Activated T-cell treated with anti-CD3 and anti-CD28 coated beads, Interleukin-2, amount 50 U/mL, for 48 hours (primary cell): ENCODE data around the gene RBM44.
"Not testable (repeated sequence)": the region's sequence is repeated elsewhere in the genome, so short reads cannot be mapped to it uniquely, and the experiment has no call there.

ENCODE experiments used
- DNase-seq, 2 experiments: peaks; one replicate each; pipeline ENCODE4 v3.0.0-alpha.2; 2020

The RBM44 gene, protein sequence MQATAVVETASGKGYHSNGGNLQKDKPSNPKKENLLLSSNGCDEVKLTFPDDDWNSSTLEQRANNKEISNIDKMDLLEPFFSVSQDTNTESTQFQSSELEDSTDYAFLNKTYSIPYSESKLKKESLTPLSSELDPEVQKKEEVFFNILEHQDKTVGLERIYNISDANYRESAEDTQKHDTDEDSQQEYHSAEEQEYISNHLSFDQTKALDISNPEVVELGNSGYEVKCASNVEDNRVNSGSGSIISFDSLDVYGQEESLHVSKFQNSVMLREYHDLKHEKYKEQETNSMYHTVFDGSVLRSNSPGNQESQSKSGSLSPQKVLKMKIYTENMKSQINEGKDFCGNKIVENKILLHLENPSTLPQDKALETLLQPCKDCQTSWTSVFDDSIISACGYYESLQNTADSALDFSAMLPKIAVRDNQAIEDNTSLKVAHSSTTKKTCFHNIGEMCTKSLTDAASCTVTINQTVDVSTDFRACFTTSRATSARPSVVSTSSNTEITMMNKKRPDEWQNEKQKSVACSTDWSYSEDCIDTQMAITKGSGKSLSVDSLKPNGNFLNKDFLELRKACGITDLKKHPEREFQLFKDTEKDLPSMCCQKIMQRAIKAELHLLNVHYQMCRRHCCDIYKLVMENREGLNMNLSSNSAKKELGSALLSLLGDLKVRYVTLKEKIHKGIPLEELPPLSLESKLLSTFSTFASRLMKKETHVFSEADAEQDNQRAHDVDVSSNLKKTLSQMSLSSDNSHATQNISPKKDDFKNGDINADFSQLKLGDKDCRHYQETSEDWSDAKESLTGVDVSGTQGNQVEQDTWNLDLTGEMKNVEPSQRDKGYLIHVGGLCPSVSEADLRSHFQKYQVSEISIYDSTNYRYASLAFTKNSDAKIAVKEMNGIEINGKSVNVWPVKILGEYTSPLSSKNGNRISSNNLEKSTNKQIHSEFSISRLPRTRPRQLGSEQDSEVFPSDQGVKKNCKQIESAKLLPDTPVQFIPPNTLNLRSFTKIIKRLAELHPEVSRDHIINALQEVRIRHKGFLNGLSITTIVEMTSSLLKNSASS

GRCh38 chr2:237798236-237799059 lies at the start of gene RBM44:
Gene RBM44 (plus strand): TSS chr2:237798779. CDS start chr2:237813610, 14,831 bp downstream.
- DNase-seq, result no peak

DNA sequence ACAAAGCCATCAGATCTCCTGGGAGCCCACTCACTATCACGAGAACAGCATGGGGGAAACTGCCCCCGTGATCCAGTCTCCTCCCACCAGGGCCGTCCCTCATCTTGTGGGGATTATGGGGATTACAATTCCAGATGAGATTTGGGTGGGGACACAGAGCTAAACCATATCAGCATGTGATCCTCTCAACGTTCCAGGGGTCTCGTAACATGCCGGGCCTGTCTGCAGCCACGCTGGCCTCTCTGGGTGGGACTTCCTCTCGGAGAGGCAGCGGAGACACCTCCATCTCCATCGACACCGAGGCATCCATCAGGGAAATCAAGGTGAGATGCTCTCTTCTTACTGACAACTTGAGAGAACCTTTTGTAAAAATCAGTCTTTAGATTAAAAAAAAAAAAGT lies 49.6 kb upstream of the RBM44 start:
- DNase-seq, result no peak

DNA sequence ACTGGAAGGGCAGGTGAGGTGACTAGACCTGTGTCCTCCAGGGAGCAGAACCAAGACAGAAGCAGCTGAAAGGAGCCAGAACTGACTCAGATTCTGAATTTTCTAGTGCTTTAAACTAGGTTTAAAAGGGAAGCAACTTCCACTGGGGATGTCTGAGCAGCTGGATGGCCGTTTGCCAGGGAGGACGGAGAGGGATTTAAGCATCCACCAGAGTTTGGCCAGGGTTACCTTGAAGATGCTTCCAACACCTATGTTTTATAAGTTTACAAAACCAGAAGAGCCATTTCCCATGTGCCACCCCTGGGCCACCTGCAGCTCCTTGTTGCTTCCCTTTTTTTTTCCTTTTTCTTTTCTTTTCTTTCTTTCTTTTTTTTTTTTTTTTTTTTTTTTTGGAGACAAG lies 48.6 kb upstream of the RBM44 start:
- DNase-seq, result no peak

DNA sequence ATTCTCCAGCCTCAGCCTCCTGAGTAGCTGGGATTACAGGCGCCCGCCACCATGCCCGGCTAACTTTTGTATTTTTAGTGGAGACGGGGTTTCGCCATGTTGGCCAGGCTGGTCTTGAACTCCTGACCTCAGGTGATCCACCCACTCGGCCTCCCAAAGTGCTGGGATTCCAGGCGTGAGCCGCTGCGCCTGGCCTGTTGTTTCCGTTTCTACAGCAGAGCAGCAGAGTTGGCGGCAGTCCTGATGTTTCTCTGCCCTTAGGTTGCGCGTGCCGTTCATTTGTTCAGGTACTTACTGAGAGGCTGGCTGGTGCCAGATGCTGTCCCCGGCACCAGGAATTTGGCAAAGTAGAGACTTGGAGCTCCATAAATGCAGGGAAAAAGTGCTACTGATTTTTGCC lies 48.1 kb upstream of the RBM44 start:
- not testable (repeated sequence) for DNase-seq

DNA sequence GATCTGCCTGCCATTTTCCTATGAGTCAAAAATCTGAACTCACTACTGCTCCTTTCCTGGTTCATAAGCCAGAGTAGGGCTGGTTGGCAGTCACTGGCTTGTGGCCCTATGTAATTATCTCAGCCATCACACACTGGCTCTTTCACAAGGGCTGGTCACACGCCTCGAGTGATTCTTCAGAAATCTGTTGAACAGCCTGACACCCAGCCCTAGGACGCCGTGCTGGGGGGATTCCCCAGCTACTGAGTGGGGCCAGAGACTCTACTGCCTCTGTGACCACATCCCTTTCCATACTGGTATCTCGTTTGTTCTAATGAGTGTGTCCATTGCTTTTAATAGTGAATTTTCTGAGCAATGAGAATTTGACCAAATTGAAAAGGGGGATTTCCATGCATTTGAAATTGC lies 45.8 kb upstream of the RBM44 start:
- DNase-seq, result peak; percentile 53 to 67

DNA sequence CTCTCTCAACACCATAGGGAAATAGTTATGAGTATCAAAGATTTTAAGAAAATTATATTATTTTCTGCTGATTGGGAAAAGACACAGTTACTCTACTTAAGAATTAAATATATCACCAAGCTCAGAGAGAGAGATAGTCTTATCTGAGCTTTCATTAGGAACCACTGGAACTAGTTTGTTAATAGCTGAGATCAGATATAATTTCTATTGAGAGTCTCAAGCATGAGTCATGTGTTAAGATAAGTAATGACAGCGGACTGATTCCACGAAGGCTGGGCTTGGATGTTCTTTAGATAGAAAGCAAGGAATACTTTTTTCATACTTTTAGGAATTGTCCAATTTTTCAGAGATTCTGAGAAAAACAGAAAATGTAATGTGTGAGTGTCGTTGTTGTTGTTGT lies 44.4 kb upstream of the RBM44 start:
- no peak for DNase-seq

DNA sequence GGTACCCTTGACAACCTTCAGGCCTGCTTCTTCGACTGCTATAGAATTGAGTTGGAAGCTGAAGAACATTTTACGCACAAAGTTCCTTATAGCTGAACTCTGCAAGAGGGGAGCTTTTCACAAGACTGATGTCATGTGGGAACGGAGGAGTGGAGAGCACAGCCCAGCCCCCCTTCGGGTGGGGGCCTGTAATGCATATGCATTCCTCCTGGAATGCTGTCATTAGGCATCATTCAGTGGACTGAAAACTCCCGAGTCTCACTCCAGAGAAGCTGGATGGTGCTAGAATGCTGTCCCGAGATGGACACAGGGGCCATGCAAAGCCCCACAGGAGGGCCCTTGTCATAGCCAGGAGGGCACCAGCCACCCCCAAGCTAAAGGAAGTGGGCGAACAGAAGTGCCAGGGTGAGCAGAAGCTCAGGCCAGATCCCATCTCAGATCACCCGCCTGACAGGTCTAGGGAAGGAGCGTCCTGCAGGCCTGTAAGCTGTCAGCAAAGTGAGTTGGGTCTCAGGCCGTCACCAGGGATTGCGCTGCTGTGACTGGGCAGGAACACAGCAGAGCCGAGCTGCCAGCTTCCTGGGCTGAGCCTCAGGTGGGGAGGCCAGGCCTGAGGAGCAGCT lies 43.8 kb upstream of the RBM44 start:
- DNase-seq, result no peak

DNA sequence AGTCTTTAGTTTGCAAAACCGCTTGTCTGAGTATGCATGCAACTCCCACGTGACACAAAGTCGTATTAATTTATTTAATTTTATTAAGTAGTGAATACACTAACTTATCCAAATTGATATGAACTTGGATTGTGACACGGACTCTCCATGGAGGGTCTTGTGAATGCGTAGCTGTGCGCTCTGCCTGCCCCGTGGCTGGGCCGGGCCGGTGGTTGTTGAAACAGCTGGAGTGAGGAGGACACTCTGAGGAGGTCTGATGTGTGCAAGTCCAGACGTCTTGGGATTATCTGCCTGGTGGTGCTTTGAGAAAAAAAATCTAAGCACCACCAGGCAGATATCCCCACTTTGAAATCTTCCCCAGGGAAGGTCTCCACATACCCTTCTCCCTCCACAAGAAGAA lies 41.0 kb upstream of the RBM44 start:
- DNase-seq, result no peak

- no peak for DNase-seq
These were observed 40.4 kb upstream of the RBM44 start for GRCh38 chr2:237758185-237758584.

GRCh38 chr2:237759176-237759575 lies 39.4 kb upstream of the RBM44 start:
- no peak for DNase-seq

- DNase-seq, result no peak
These were observed 37.8 kb upstream of the RBM44 start for GRCh38 chr2:237760506-237761502.

GRCh38 chr2:237762291-237763182 lies 36.0 kb upstream of the RBM44 start:
- not testable (repeated sequence) for DNase-seq

DNA sequence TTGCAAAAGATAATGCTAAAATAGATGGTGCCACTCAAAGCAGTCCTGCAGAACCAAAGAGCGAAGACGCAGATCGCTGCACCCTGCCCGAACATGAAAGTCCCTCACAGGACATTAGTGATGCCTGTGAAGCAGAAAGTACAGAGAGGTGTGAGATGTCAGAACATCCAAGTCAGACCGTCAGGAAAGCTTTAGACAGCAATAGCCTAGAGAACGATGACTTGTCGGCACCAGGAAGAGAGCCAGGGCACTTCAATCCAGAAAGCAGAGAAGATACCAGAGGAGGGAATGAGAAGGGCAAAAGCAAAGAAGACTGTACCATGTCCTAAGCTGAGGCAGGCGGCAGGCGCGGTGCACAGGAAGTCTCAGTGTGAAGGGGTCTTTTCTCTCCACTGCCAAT lies 34.8 kb upstream of the RBM44 start:
- DNase-seq, result no peak

DNA sequence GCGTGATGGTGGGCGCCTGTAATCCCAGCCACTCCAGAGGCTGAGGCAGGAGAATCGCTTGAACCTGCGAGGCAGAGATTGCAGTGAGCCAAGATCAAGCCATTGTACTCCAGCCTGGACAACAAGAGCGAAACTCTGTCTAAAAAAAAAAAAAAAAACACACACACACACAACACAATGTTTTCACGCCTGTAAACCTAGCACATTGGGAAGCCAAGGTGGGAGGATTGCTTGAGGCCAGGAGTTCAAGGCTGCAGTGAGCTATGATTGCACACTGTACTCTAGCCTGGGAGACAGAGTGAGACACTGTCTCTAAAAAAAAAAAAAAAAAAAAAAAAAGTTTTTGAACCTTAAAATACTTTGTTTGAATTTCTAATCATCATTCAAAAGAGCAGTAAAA lies 33.5 kb upstream of the RBM44 start:
- DNase-seq, result not testable (repeated sequence)

DNA sequence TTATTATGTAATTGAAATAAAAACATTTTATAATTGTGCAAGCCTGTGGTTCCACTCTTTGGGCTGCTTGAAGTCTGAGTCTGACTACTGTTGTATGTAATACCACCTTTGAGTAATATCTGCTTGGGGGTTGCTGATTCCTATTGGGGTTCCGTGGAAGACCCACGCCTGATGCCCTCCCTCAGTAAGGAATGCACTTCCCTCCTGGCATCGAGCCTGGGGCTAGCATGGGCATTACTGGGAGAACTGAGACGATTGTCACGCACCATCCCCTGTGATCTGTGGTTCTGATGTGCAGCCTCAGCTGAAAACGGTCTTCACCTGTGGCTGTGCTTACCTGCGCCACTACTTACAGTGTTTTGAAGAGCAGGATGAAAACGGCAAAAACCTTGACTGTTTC lies 32.7 kb upstream of the RBM44 start:
- no peak for DNase-seq

DNA sequence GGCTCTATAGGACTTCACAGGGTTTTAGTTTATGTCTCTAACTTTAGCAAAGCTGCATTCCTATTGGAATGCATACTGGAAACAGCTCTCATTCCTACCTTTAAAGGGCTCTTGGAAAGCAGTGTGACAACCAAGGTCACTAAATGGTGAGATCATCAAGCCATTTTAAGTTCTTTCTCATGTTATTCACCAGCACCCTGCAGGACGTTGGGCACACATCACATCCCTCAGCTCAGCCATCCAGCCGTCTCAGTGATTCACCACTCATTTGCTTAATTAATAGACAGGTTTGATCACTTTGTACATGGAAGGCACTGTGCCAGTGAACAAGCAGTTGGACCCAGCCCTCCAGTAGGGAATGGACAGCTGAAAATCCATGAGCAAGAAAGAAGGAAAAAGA lies 32.2 kb upstream of the RBM44 start:
- DNase-seq, result no peak

DNA sequence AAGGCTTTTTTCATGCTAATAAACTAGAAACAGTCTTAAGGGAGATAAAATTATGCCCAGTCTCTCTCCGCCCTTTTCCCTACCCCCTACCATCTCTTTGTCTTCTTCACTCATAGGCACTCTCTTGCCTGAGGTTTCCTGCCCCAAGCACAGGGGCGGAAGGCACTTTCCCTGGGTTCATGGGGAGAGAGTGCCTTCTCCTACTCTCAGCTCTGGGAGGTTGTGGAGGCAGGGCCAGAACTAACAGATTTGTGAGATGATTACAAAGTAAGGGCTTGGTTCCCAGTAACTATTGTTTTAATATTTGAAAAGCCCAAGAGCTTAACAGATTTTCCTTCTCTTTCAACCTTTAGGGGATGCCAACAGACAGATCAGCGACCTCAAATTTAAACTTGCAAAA lies 26.1 kb upstream of the RBM44 start:
- no peak for DNase-seq

- no peak for DNase-seq
These were observed 24.8 kb upstream of the RBM44 start for GRCh38 chr2:237773826-237774225.

GRCh38 chr2:237774811-237775553 lies 23.6 kb upstream of the RBM44 start:
- peak; percentile 63 to 68 for DNase-seq
